VCaP (cell line): ENCODE results near the gene POM121L12.

Source experiments
- H3K27ac ChIP-seq: fragments of 450-650 bp; 2 replicates; pipeline ENCODE4 v1.5.1; 2017
- TF ChIP-seq, protein P1 (sequence below): fragments of 450-650 bp; conservative IDR thresholded peaks from 2 replicates; pipeline ENCODE4 v1.5.1; 2017; ENCODE audit warnings: mild to moderate bottlenecking, moderate library complexity

The POM121L12 gene

DNA sequence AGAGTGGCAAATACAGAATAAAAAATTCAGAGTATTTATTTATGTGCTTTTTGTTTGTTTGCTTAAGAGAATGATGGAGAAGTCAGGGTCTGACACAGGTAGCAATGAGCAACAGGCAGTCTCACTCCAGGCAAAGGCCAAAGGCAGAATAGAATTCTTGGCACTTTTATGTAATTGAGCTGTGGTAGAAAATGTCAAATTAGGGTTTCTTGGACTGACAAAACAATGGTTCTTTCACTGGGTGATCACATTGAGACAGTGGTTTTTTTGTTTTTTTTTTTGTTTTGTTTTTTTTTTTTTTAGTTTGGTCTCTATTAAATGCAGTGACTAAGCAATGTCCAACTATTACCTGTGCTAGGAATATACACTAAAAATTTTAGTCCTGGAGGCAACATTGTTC is 27.4 kb downstream of the POM121L12 start:
- H3K27ac ChIP-seq: no peak overlapping the region
- TF ChIP-seq, protein P1, sequence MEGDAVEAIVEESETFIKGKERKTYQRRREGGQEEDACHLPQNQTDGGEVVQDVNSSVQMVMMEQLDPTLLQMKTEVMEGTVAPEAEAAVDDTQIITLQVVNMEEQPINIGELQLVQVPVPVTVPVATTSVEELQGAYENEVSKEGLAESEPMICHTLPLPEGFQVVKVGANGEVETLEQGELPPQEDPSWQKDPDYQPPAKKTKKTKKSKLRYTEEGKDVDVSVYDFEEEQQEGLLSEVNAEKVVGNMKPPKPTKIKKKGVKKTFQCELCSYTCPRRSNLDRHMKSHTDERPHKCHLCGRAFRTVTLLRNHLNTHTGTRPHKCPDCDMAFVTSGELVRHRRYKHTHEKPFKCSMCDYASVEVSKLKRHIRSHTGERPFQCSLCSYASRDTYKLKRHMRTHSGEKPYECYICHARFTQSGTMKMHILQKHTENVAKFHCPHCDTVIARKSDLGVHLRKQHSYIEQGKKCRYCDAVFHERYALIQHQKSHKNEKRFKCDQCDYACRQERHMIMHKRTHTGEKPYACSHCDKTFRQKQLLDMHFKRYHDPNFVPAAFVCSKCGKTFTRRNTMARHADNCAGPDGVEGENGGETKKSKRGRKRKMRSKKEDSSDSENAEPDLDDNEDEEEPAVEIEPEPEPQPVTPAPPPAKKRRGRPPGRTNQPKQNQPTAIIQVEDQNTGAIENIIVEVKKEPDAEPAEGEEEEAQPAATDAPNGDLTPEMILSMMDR: no peak

DNA sequence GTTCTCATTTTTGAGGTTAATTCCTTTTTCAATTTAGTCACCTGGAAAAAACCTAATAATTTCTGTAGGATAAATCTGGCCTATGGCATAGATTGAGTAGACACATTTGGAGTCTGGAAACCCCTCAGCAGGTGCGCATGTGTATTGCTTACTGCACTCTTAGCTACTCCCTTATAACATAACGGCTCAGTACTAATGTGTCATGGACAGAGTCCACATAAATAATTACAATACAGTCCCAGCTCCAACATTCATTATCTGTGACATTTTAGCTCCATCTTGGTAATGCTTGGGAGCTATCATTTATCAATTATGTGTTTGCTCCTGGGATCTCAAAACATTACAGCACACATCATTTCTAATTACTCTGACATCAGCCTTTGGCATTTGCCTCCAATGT is 33.2 kb downstream of the POM121L12 start:
- no peak overlapping the region for H3K27ac ChIP-seq
- TF ChIP-seq, protein P1: no peak

DNA sequence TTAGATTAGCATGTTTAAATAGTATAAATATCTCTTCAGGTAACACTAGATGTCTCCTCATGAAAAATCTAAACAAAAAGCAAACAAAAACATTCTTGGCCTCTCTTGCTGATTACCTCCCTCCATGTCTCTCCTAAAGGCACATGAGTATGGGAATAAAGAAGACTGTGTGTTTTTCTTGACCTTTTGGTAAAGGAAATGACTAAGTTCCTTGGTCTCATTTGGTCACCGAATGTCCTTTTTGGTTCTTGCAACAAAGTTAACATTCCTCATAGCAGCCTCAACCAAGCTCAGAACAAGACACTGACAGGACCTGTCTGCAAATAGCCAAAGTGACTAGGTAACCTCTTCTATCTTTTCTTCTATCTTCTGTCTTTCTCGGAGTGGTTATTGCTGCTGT is 35.5 kb downstream of the POM121L12 start:
- TF ChIP-seq, protein P1: no peak
- H3K27ac ChIP-seq: no peak overlapping the region
